CD8-positive, alpha-beta memory T cell (primary cell): ENCODE results near the gene PUSL1. TPM values are rescaled to one million over a fixed set of nuclear protein-coding genes. Genes with fewer than 3 reads are reported as not detected.

Experiments
- CTCF ChIA-PET: fragments of 350-600 bp; sonication (Branson Sonifier 250); formaldehyde crosslinking; loops from one replicate; lab custom pipeline; 2021; ENCODE audit warnings: antibody characterized with exemption; lab: Charles Lee
- POLR2A ChIA-PET: fragments of 350-600 bp; sonication (Branson Sonifier 250); formaldehyde crosslinking; loops from one replicate; lab custom pipeline; 2021; ENCODE audit warnings: antibody characterized with exemption; lab: Charles Lee
- DNase-seq, 5 donors: peaks; one replicate each; pipeline versions ENCODE4 v3.0.0 to v3.0.0-alpha.2; 2020 to 2022; ENCODE audit warnings: mixed read lengths in 1 of 5
- H3K27ac ChIP-seq: one replicate; pipeline ENCODE4 v1.7.0; 2013; ENCODE audit warnings: low read depth, mild to moderate bottlenecking, low read length, moderate library complexity
- H3K27me3 ChIP-seq: 2 replicates; pipeline ENCODE4 v1.7.0; 2013; ENCODE audit warnings: low read length, mild to moderate bottlenecking; ENCODE audit not compliant: insufficient read depth, poor library complexity, severe bottlenecking
- H3K36me3 ChIP-seq: 2 replicates; pipeline ENCODE4 v1.7.0; 2013; ENCODE audit warnings: mild to moderate bottlenecking, low read length, moderate library complexity; ENCODE audit not compliant: insufficient read depth
- H3K4me1 ChIP-seq: 2 replicates; pipeline ENCODE4 v1.7.0; 2013; ENCODE audit warnings: mild to moderate bottlenecking, low read length, moderate library complexity; ENCODE audit not compliant: insufficient read depth
- H3K4me3 ChIP-seq: 2 replicates; pipeline ENCODE4 v1.7.0; 2013; ENCODE audit warnings: mild to moderate bottlenecking, low read length
- H3K9me3 ChIP-seq: 2 replicates; pipeline ENCODE4 v1.7.0; 2013; ENCODE audit warnings: mild to moderate bottlenecking, low read length
- H3K27ac Mint-ChIP-seq, 8 donors: one replicate each; pipeline ENCODE4 v1.8.0; 2020 to 2021; ENCODE audit warnings: mixed read lengths in 8 of 8, mild to moderate bottlenecking in 6 of 8, inconsistent platforms in 3 of 8, moderate library complexity in 3 of 8
- H3K27me3 Mint-ChIP-seq, 2 donors: one replicate each; pipeline ENCODE4 v1.8.0; 2020 to 2021; ENCODE audit warnings: mixed read lengths in 2 of 2, mild to moderate bottlenecking in 1 of 2, moderate library complexity in 1 of 2
- H3K36me3 Mint-ChIP-seq, 3 donors: one replicate each; pipeline ENCODE4 v1.8.0; 2020 to 2021; ENCODE audit warnings: mixed read lengths in 3 of 3, inconsistent platforms in 1 of 3, mild to moderate bottlenecking in 1 of 3
- H3K4me1 Mint-ChIP-seq, 3 donors: one replicate each; pipeline ENCODE4 v1.8.0; 2020 to 2021; ENCODE audit warnings: mixed read lengths in 3 of 3, inconsistent platforms in 1 of 3, mild to moderate bottlenecking in 1 of 3
- H3K4me3 Mint-ChIP-seq, 7 donors: one replicate each; pipeline ENCODE4 v1.8.0; 2020 to 2021; ENCODE audit warnings: mixed read lengths in 7 of 7, mild to moderate bottlenecking in 6 of 7, moderate library complexity in 4 of 7, inconsistent platforms in 2 of 7
- H3K9me3 Mint-ChIP-seq, 5 donors: one replicate each; pipeline ENCODE4 v1.8.0; 2020 to 2022; ENCODE audit warnings: mixed read lengths in 5 of 5, mild to moderate bottlenecking in 3 of 5, moderate library complexity in 2 of 5, inconsistent platforms in 1 of 5
- polyA plus RNA-seq: library from polyadenylated mRNA; unstranded; fragments of 300-500 nt; fragmentation: Illumina TruSeq; gene quantifications from one replicate; pipeline ENCODE4 v1.2.3, GENCODE V29; 2021
- total RNA-seq, 2 experiments: library from RNA; stranded (reverse); gene quantifications; one replicate each; pipeline ENCODE4 v1.2.3, GENCODE V29; 2021

PUSL1 gene
- total and polyA plus RNA-seq, 3 experiments from 2014 or later = 22.0 to 34.3 (median 32.9) TPM

DNA sequence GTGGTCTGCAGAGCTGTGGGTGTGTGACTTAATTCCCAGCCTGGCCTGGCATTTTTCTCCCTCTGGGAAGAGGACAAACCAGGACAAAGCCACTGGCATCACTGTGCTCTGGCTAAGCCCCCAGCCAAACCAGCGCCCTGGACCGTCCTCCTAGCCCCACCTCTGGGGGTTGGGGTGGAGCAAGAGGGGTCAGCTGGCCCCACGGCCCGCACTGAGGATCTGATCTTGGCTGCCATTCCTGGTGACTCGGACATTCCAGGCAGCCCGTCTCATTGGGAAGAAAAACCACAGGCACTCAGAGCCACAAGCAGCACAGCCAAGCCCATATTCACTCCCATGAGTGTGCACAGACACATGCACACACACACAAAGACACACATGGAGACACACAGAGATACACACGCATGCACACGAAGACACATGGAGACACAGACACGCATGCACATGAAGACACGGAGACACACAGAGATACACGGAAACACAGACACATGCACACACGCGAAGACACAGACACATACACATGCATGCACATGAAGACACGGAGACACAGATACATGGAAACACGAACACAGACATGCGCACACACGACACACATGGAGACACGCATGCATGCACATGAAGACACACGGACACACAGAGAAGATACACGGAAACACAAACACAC is 52.2 kb downstream of the PUSL1 start:
- peaks cover 10% of the 10 kb centered on the region for H3K4me1 ChIP-seq
- Mint-ChIP-seq H3K27ac (no peak overlapping the region), H3K27me3 (peaks cover 9 to 18% of the 10 kb centered on the region in 2 donors), H3K36me3 (no peaks in the 10 kb centered on the region), H3K4me1 (peaks cover 3 to 17% (median 5%) of the 10 kb centered on the region in 3 donors), H3K4me3 (peak overlapping the region in 1 of 7 donors; percentile 1), H3K9me3 (no peaks in the 10 kb centered on the region)
- no peak overlapping the region for H3K4me3 ChIP-seq
- DNase-seq = no peak
- no peaks in the 10 kb centered on the region for H3K36me3 ChIP-seq
- CTCF ChIA-PET = no interaction called here
- no peaks in the 10 kb centered on the region for H3K9me3 ChIP-seq
- POLR2A ChIA-PET = no interaction called here
- H3K27me3 ChIP-seq = no peaks in the 10 kb centered on the region
- H3K27ac ChIP-seq = no peak overlapping the region

Other genes starting within 250 kb of the PUSL1 start
- not detected for gene RNF223, start 234.3 kb upstream of the PUSL1 start, total RNA-seq
- gene RNF223, start 234.3 kb upstream of the PUSL1 start, polyA plus RNA-seq = not detected
- 10 to 100 TPM; 18.7 to 20.8 TPM for gene C1orf159, start 192.5 kb upstream of the PUSL1 start, total RNA-seq
- gene C1orf159, start 192.5 kb upstream of the PUSL1 start, polyA plus RNA-seq = 7.9 TPM
- gene TTLL10, start 134.7 kb upstream of the PUSL1 start, total RNA-seq = not detected
- gene TTLL10, start 134.7 kb upstream of the PUSL1 start, polyA plus RNA-seq = not detected
- 10 to 100 TPM; 91.0 to 97.1 TPM for gene TNFRSF18, start 102.0 kb upstream of the PUSL1 start, total RNA-seq
- 2.0 TPM for gene TNFRSF18, start 102.0 kb upstream of the PUSL1 start, polyA plus RNA-seq
- gene TNFRSF4, start 94.4 kb upstream of the PUSL1 start, total RNA-seq = 100 to 1,000 TPM; 180 to 193 TPM
- gene TNFRSF4, start 94.4 kb upstream of the PUSL1 start, polyA plus RNA-seq = 1.9 TPM
- 100 to 1,000 TPM; 158 to 169 TPM for gene SDF4, start 76.6 kb upstream of the PUSL1 start, total RNA-seq
- gene SDF4, start 76.6 kb upstream of the PUSL1 start, polyA plus RNA-seq = 108 TPM
- 10 to 100 TPM; 23.7 to 24.1 TPM for gene B3GALT6, start 76.4 kb upstream of the PUSL1 start, total RNA-seq
- gene B3GALT6, start 76.4 kb upstream of the PUSL1 start, polyA plus RNA-seq = 16.4 TPM
- 1 to 10 TPM in 1 of 2 experiments, under 1 TPM in 1; 0.51 to 1.1 TPM for gene C1QTNF12, start 61.9 kb upstream of the PUSL1 start, total RNA-seq
- gene C1QTNF12, start 61.9 kb upstream of the PUSL1 start, polyA plus RNA-seq = not detected
- 10 to 100 TPM; 76.7 to 79.3 TPM for gene UBE2J2, start 34.7 kb upstream of the PUSL1 start, total RNA-seq
- 79.7 TPM for gene UBE2J2, start 34.7 kb upstream of the PUSL1 start, polyA plus RNA-seq
- gene SCNN1D, start 28.2 kb upstream of the PUSL1 start, total RNA-seq = 1 to 10 TPM; 2.9 to 5.0 TPM
- gene SCNN1D, start 28.2 kb upstream of the PUSL1 start, polyA plus RNA-seq = 0.09 TPM
- gene ACAP3, start 667 bp upstream of the PUSL1 start, total RNA-seq = 10 to 100 TPM; 36.4 to 38.8 TPM
- gene ACAP3, start 667 bp upstream of the PUSL1 start, polyA plus RNA-seq = 6.9 TPM
- gene INTS11, start 16.1 kb downstream of the PUSL1 start, total RNA-seq = 100 to 1,000 TPM; 117 to 118 TPM
- gene INTS11, start 16.1 kb downstream of the PUSL1 start, polyA plus RNA-seq = 70.5 TPM
- 10 to 100 TPM; 17.6 to 18.3 TPM for gene CPTP, start 16.2 kb downstream of the PUSL1 start, total RNA-seq
- gene CPTP, start 16.2 kb downstream of the PUSL1 start, polyA plus RNA-seq = 23.6 TPM
- gene TAS1R3, start 22.7 kb downstream of the PUSL1 start, total RNA-seq = under 1 TPM; 0.53 to 0.62 TPM
- gene TAS1R3, start 22.7 kb downstream of the PUSL1 start, polyA plus RNA-seq = 0.28 TPM
- 10 to 100 TPM; 39.7 to 41.1 TPM for gene DVL1, start 40.8 kb downstream of the PUSL1 start, total RNA-seq
- gene DVL1, start 40.8 kb downstream of the PUSL1 start, polyA plus RNA-seq = 1.6 TPM
- gene MXRA8, start 50.0 kb downstream of the PUSL1 start, total RNA-seq = under 1 TPM; 0.26 to 0.29 TPM
- 0.61 TPM for gene MXRA8, start 50.0 kb downstream of the PUSL1 start, polyA plus RNA-seq
- gene AURKAIP1, start 66.6 kb downstream of the PUSL1 start, total RNA-seq = 100 to 1,000 TPM; 159 to 169 TPM
- 157 TPM for gene AURKAIP1, start 66.6 kb downstream of the PUSL1 start, polyA plus RNA-seq
- gene CCNL2, start 90.7 kb downstream of the PUSL1 start, total RNA-seq = 100 to 1,000 TPM; 119 to 124 TPM
- gene CCNL2, start 90.7 kb downstream of the PUSL1 start, polyA plus RNA-seq = 29.0 TPM
- gene MRPL20, start 98.7 kb downstream of the PUSL1 start, total RNA-seq = 100 to 1,000 TPM; 206 to 208 TPM
- gene MRPL20, start 98.7 kb downstream of the PUSL1 start, polyA plus RNA-seq = 198 TPM
- gene ANKRD65, start 112.7 kb downstream of the PUSL1 start, total RNA-seq = not detected
- gene ANKRD65, start 112.7 kb downstream of the PUSL1 start, polyA plus RNA-seq = not detected
- gene VWA1, start 127.1 kb downstream of the PUSL1 start, total RNA-seq = under 1 TPM in 1 of 2 experiments, not detected in 1; 0.31 TPM
- gene VWA1, start 127.1 kb downstream of the PUSL1 start, polyA plus RNA-seq = not detected
- gene ATAD3C, start 141.1 kb downstream of the PUSL1 start, total RNA-seq = 1 to 10 TPM in 1 of 2 experiments, under 1 TPM in 1; 0.53 to 1.9 TPM
- 4.3 TPM for gene ATAD3C, start 141.1 kb downstream of the PUSL1 start, polyA plus RNA-seq
- gene ATAD3B, start 163.2 kb downstream of the PUSL1 start, total RNA-seq = 10 to 100 TPM; 81.6 to 86.6 TPM
- 7.9 TPM for gene ATAD3B, start 163.2 kb downstream of the PUSL1 start, polyA plus RNA-seq
- gene ATAD3A, start 203.6 kb downstream of the PUSL1 start, total RNA-seq = 10 to 100 TPM; 97.4 to 98.7 TPM
- 16.0 TPM for gene ATAD3A, start 203.6 kb downstream of the PUSL1 start, polyA plus RNA-seq
- gene TMEM240, start 232.0 kb downstream of the PUSL1 start, total RNA-seq = under 1 TPM; 0.33 to 0.59 TPM
- gene TMEM240, start 232.0 kb downstream of the PUSL1 start, polyA plus RNA-seq = not detected